Myometrial cell (primary cell): ENCODE data around the gene BIN1. TPM values are rescaled to one million over a fixed set of nuclear protein-coding genes. Genes with fewer than 3 reads are reported as not detected.

Experiments used
- total RNA-seq: library from RNA; depleted of rRNA; stranded (reverse); fragments of >200 nt; gene quantifications from 2 replicates; pipeline ENCODE4 v1.2.3, GENCODE V29; 2015

The BIN1 gene, protein sequence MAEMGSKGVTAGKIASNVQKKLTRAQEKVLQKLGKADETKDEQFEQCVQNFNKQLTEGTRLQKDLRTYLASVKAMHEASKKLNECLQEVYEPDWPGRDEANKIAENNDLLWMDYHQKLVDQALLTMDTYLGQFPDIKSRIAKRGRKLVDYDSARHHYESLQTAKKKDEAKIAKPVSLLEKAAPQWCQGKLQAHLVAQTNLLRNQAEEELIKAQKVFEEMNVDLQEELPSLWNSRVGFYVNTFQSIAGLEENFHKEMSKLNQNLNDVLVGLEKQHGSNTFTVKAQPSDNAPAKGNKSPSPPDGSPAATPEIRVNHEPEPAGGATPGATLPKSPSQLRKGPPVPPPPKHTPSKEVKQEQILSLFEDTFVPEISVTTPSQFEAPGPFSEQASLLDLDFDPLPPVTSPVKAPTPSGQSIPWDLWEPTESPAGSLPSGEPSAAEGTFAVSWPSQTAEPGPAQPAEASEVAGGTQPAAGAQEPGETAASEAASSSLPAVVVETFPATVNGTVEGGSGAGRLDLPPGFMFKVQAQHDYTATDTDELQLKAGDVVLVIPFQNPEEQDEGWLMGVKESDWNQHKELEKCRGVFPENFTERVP
- total RNA-seq = 52.5 and 79.9 TPM in 2 replicates

DNA sequence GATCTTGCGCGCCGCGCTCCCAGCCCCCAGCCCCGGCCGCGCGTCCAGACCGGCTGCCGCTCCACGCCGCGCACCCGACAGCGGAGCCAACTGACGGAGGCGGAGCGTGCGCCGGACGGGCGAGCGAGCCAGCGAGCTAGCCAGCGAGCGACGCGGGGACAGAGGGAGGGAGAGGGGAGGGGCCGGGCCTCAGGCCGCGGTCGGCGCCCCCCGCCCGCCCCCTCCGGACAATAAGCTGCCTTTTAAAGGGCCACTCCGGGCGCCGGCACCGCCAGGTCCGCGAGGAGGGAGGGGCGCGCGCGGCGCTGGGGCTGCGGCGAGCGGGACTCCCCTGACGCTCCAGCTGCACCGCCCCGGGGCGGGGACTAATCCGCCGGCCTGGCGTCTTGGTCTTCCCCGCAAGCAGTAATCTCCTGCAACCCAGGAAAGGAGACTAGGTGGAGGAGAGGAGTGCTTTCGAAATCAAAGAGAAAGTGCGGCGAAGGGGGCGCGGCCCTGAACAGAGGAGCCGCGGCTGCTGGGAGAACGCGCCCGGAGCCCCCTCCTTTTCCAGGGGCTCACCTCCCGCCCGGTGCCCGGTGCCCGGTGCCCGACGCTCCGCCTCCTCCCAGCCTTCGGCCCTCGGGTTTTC is at the start of gene BIN1:
TSS of gene BIN1 (minus strand) at position 164 of the 631 bp plus-strand sequence. CDS start 211 bp downstream, outside the sequence.

Other genes with a start within 250 kb of the BIN1 start
- gene TEX51, start 208.3 kb downstream of the BIN1 start, total RNA-seq = not detected in 2 replicates
- not detected in 2 replicates for gene CYP27C1, start 113.1 kb upstream of the BIN1 start, total RNA-seq
- 21.6 and 28.3 TPM in 2 replicates for gene ERCC3, start 187.0 kb upstream of the BIN1 start, total RNA-seq